ENCODE measurements around the gene SCMH1. TPM values are rescaled to one million over a fixed set of nuclear protein-coding genes. Genes with fewer than 3 reads are reported as not detected.

SCMH1 gene
- total RNA-seq, 3 donors from 2014 or later: 37.0 to 93.4 (median 53.4) TPM

GRCh38 chr1:40981691-40982448 is 260.2 kb downstream of the SCMH1 start:
- Histone ChIP-seq H3K36me3 (no peaks in the 10 kb centered on the region), H3K27ac (peak overlapping the region in 1 of 2 donors; percentile 40), H3K4me3 (no peak overlapping the region), H3K27me3 (no peaks in the 10 kb centered on the region), H3K9me3 (no peaks in the 10 kb centered on the region), H3K4me1 (peaks cover 0 to 5% of the 10 kb centered on the region in 2 donors)
- TF ChIP-seq POLR2AphosphoS5 (IDR thresholded peaks at IDR 0.05) (no peak), POLR2A (IDR thresholded peaks at IDR 0.05) (no peak)
- TF ChIP-seq, protein P1, sequence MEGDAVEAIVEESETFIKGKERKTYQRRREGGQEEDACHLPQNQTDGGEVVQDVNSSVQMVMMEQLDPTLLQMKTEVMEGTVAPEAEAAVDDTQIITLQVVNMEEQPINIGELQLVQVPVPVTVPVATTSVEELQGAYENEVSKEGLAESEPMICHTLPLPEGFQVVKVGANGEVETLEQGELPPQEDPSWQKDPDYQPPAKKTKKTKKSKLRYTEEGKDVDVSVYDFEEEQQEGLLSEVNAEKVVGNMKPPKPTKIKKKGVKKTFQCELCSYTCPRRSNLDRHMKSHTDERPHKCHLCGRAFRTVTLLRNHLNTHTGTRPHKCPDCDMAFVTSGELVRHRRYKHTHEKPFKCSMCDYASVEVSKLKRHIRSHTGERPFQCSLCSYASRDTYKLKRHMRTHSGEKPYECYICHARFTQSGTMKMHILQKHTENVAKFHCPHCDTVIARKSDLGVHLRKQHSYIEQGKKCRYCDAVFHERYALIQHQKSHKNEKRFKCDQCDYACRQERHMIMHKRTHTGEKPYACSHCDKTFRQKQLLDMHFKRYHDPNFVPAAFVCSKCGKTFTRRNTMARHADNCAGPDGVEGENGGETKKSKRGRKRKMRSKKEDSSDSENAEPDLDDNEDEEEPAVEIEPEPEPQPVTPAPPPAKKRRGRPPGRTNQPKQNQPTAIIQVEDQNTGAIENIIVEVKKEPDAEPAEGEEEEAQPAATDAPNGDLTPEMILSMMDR (IDR thresholded peaks at IDR 0.05): no peak
- intact Hi-C loops (cut with DNase I; ENCODE audit: low total_unique reads): no loop called here
- DNase-seq (ENCODE audit: low spot score in 2 of 2): no peak

DNA sequence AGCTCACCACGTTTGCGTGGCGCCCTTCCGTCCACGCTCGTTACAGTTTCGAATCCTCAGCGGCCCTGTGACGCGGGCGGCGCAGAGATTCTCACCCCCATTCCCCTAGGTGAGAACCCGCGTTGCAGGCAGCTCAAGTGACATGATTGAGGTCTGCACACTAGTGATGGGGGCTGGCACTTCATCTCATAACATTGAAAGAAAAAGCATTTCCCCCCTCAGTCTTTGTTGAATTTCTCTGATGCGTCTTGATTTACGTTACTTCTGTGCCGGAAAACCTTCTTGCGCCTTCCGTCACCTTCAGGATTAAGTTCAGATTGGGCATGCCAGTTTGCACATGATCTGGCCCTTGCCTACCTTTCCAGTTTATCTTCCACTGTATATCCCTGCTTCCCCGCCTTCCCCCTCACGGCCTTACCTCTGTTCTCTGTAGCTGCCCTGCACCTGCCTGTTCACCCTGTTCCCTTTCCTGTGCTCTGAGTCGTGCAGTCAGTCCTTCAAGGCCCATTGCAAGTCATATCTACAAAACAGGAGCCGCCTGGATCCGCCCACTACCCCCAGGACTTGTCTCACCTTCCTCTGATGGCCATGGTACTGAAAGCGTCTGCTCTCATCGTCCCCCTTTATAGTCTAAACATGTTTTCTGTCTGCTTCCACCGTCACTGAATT is 261.5 kb downstream of the SCMH1 start:
- intact Hi-C loops (cut with DNase I; ENCODE audit: low total_unique reads): no loop called here
- peak overlapping the region; percentile 55 to 83 (median 63) for H3K4me3 ChIP-seq
- no peak for DNase-seq (ENCODE audit: low spot score in 2 of 2)
- H3K36me3 ChIP-seq: no peaks in the 10 kb centered on the region
- peaks cover 0 to 5% of the 10 kb centered on the region in 2 donors for H3K4me1 ChIP-seq
- TF ChIP-seq, protein P1 (IDR thresholded peaks at IDR 0.05): no peak
- no peak for TF ChIP-seq POLR2A (IDR thresholded peaks at IDR 0.05)
- TF ChIP-seq POLR2AphosphoS5 (IDR thresholded peaks at IDR 0.05): no peak
- H3K9me3 ChIP-seq: no peaks in the 10 kb centered on the region
- peak overlapping the region; percentile 95 to 97 for H3K27ac ChIP-seq
- no peaks in the 10 kb centered on the region for H3K27me3 ChIP-seq

DNA sequence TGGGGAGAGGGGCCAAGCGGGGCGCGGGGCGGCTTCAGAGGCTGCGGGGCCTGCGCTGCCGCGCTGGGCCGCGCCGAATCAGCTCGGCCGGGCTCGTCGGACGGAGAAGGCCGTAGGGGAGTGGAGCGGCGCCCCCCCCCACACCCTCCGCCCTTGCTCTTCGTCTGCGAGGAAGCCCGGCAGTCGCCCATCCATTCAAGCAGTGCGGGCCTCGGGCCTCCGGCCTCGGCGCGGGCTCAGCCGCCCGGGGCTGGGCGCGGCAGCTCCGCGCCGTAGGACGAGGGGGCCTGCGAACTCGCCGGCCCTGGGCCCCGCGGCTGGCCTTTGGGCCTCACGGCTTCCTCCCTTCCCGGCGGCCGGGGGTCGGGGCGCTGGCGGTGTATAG is 262.0 kb downstream of the SCMH1 start:
- Histone ChIP-seq H3K4me3 (peak overlapping the region; percentile 55 to 83 (median 63)), H3K4me1 (peaks cover 0 to 5% of the 10 kb centered on the region in 2 donors), H3K36me3 (no peaks in the 10 kb centered on the region), H3K27me3 (no peaks in the 10 kb centered on the region), H3K27ac (peak overlapping the region; percentile 95 to 97), H3K9me3 (no peaks in the 10 kb centered on the region)
- DNase-seq (ENCODE audit: low spot score in 2 of 2): no peak
- TF ChIP-seq POLR2A (IDR thresholded peaks at IDR 0.05) (no peak), POLR2AphosphoS5 (IDR thresholded peaks at IDR 0.05) (no peak)
- TF ChIP-seq, protein P1 (IDR thresholded peaks at IDR 0.05): no peak
- intact Hi-C loops (cut with DNase I; ENCODE audit: low total_unique reads): no loop called here

DNA sequence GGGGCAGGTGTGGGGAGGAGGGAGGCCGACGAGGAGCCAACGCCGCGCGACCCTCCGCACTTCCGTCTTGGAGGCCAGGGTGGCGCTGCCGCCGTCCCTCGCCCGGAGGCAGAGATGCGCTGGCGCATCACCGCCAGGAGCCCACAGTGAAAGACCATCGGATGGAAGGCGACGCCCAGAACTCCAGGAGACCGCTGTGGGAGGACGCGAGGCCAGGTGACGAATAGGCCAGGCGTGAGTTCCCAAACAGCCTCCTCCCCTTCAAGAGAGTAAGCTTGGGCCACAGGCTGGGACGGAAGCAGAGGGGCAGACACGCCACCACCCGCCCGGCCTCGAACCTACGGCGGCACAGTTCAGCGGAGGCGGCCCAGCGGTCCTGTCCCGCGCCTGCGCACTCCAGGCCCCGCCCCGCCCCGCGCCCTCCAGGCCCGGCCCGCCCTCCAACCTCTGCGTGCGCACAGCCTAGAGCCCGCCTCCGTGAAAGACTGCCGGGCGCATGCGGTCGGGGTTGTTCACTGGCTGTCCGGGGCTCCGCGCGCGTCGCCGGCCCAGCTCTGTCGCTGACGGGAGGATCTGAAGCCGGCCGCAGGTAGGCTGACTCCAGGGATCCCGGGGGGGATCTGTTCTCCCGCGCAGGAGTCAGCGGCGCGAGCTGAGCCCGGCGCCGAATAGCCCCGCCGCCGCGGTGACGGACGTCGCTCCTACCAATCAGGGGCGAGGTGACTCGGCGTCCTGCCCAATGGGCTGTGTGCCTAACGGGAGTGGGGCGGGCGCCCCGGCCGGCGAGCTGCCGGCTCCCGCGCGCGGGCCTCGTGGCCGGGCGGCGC is 262.7 kb downstream of the SCMH1 start, which contains the start of gene CTPS1:
Gene CTPS1, plus strand, starts transcription at position 456 of the 827 bp plus-strand sequence. CDS start 3,595 bp downstream, outside the sequence.
- TF ChIP-seq, protein P1 (IDR thresholded peaks at IDR 0.05): no peak
- peak; percentile 52 to 77 (median 55) for TF ChIP-seq POLR2AphosphoS5 (IDR thresholded peaks at IDR 0.05)
- intact Hi-C loops (cut with DNase I; ENCODE audit: low total_unique reads): no loop called here
- H3K4me3 ChIP-seq: peak within 1 kb of the TSS; percentile 55 to 83 (median 63)
- peak; percentile 92 to 96 for DNase-seq (ENCODE audit: low spot score in 2 of 2)
- no peaks in the 10 kb centered on the region for H3K27me3 ChIP-seq
- H3K4me1 ChIP-seq: peaks cover 0 to 5% of the 10 kb centered on the region in 2 donors
- no peaks in the 10 kb centered on the region for H3K9me3 ChIP-seq
- H3K27ac ChIP-seq: peak within 1 kb of the TSS; percentile 95 to 97
- H3K36me3 ChIP-seq: no peaks in the 10 kb centered on the region

All from breast epithelium (tissue), 4 donors.